CD4-positive, CD25-positive, alpha-beta regulatory T cell (primary cell): ENCODE measurements around the gene PLCL1. TPM values are rescaled to one million over a fixed set of nuclear protein-coding genes. Genes with fewer than 3 reads are reported as not detected.
"Not testable (repeated sequence)": the region's sequence is repeated elsewhere in the genome, so short reads cannot be mapped to it uniquely, and the experiment has no call there.

ENCODE experiments used
- ATAC-seq, 2 donors: fragments of 150-1000 bp; cut with Tn5 transposase; one replicate each; pipeline ENCODE4 v1.10.0; 2021; ENCODE audit warnings: low read depth in 2 of 2, moderate number of reproducible peaks in 2 of 2, moderate library complexity in 1 of 2
- DNase-seq, 3 donors: peaks; one replicate each; pipeline versions ENCODE4 v3.0.0 to v3.0.0-alpha.2; 2012 to 2022; ENCODE audit warnings: mixed read lengths in 1 of 3
- H3K27ac ChIP-seq: one replicate; pipeline ENCODE4 v1.7.0; 2013; ENCODE audit warnings: mild to moderate bottlenecking, low read length; ENCODE audit not compliant: insufficient read depth, poor library complexity, severe bottlenecking
- H3K27me3 ChIP-seq: one replicate; pipeline ENCODE4 v1.7.0; 2013; ENCODE audit warnings: low read length; ENCODE audit not compliant: control insufficient read depth, insufficient read depth
- H3K36me3 ChIP-seq: one replicate; pipeline ENCODE4 v1.7.0; 2013; ENCODE audit warnings: mild to moderate bottlenecking, low read length, moderate library complexity; ENCODE audit not compliant: control insufficient read depth, insufficient read depth
- H3K4me1 ChIP-seq: 2 replicates; pipeline ENCODE4 v1.7.0; 2013; ENCODE audit warnings: mild to moderate bottlenecking, low read length; ENCODE audit not compliant: insufficient read depth, control insufficient read depth, poor library complexity, severe bottlenecking
- H3K4me3 ChIP-seq: one replicate; pipeline ENCODE4 v1.7.0; 2013; ENCODE audit warnings: low read depth, mild to moderate bottlenecking, low read length, moderate library complexity
- H3K9me3 ChIP-seq, 2 experiments: 1 replicate in 1 of 2; 2 replicates in 1 of 2; pipeline ENCODE4 v1.7.0; 2013; ENCODE audit warnings: low read length in 2 of 2, mild to moderate bottlenecking in 1 of 2, moderate library complexity in 1 of 2; ENCODE audit not compliant: control insufficient read depth in 2 of 2
- H3K27ac Mint-ChIP-seq, 3 donors: one replicate each; pipeline ENCODE4 v1.8.0; 2020 to 2022; ENCODE audit warnings: mild to moderate bottlenecking in 3 of 3, mixed read lengths in 3 of 3, moderate library complexity in 2 of 3
- H3K27me3 Mint-ChIP-seq: one replicate; pipeline ENCODE4 v1.8.0; 2022; ENCODE audit warnings: mild to moderate bottlenecking, mixed read lengths
- H3K36me3 Mint-ChIP-seq: one replicate; pipeline ENCODE4 v1.8.0; 2020; ENCODE audit warnings: mixed read lengths
- H3K4me1 Mint-ChIP-seq, 4 donors: one replicate each; pipeline ENCODE4 v1.8.0; 2020 to 2022; ENCODE audit warnings: mixed read lengths in 4 of 4, mild to moderate bottlenecking in 1 of 4
- H3K4me3 Mint-ChIP-seq, 4 donors: one replicate each; pipeline ENCODE4 v1.8.0; 2020 to 2022; ENCODE audit warnings: mild to moderate bottlenecking in 4 of 4, mixed read lengths in 4 of 4, moderate library complexity in 3 of 4
- H3K9me3 Mint-ChIP-seq, 7 donors: one replicate each; pipeline ENCODE4 v1.8.0; 2020 to 2022; ENCODE audit warnings: mixed read lengths in 7 of 7, mild to moderate bottlenecking in 3 of 7, moderate library complexity in 2 of 7
- polyA plus RNA-seq, 4 donors: library from polyadenylated mRNA; unstranded; fragments of 300-500 nt; fragmentation: Illumina TruSeq; gene quantifications; one replicate each; pipeline ENCODE4 v1.2.3, GENCODE V29; 2021
- total RNA-seq: library from RNA; stranded (reverse); gene quantifications from one replicate; pipeline ENCODE4 v1.2.3, GENCODE V29; 2022

The PLCL1 gene
- total and polyA plus RNA-seq, 5 donors from 2014 or later = 17.3 to 37.8 (median 19.2) TPM

DNA sequence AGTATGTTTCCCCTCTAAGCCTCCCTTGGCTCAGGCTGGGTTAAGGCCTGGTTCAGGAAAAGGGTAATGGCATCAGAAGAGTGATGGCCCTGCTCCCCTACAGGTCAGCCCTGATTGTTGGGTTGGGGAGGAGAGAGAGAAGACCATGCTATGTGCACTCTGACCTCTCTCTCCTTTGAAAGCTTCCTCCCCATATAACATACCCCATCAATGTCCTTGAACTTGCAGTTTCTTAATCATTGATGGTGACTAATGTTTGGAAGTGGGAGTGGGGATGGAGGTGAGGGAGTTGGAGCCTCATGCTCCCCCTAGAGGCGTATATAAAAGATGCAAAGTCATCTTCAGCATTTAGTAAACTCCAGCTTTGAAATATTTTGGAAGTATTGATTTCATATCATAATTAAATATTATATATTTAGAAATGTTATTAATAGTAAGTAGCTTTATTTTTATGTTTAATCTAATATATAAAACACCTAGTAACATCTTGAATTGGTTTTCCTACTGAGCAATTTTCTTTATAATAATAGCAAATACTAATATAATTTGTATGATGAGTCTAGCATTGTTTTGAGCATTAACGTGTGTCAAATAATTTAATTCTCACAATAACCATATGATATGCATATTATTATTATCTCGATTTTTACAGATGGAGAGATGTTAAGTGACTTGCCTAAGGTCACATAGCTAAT, 8.8 kb downstream of the PLCL1 start:
- DNase-seq (peak in 1 of 3 donors; percentile 43), ATAC-seq (peak in 1 of 2 donors; percentile 17)
- no peak overlapping the region for H3K27ac Mint-ChIP-seq
- Histone ChIP-seq H3K27ac (no peak overlapping the region), H3K36me3 (peaks cover 4% of the 10 kb centered on the region), H3K4me1 (peaks cover 48% of the 10 kb centered on the region), H3K9me3 (no peaks in the 10 kb centered on the region), H3K27me3 (no peaks in the 10 kb centered on the region), H3K4me3 (no peak overlapping the region)
- no peaks in the 10 kb centered on the region for H3K27me3 Mint-ChIP-seq
- peaks cover 24 to 90% (median 60%) of the 10 kb centered on the region in 4 donors for H3K4me1 Mint-ChIP-seq
- peaks cover 5% of the 10 kb centered on the region for H3K36me3 Mint-ChIP-seq
- H3K4me3 Mint-ChIP-seq = no peak overlapping the region
- peaks cover 0 to 1% (median 0%) of the 10 kb centered on the region in 7 donors for H3K9me3 Mint-ChIP-seq

DNA sequence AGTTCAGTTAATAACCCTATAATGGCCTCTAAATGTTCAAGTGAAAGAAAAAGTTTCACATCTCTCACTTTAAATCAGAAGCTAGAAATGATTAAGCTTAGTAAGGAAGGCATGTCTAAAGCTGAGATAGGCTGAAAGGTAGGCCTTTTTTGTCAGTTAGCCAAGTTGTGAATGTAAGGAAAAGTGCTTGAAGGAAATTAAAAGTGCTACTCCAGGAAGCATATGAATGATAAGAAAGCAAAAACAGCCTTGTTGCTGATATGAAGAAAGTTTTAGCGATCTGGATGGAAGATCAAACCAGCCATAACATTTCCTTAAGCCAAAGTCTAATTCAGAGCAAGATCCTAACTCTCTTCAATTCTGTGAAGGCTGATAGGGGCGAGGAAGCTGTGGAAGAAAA, 10.1 kb downstream of the PLCL1 start:
- Histone ChIP-seq H3K27ac (peak overlapping the region; percentile 26), H3K36me3 (peaks cover 7% of the 10 kb centered on the region), H3K9me3 (no peaks in the 10 kb centered on the region), H3K4me1 (peaks cover 36% of the 10 kb centered on the region), H3K27me3 (no peaks in the 10 kb centered on the region), H3K4me3 (peak overlapping the region; percentile 60)
- Mint-ChIP-seq H3K4me1 (peaks cover 19 to 90% (median 59%) of the 10 kb centered on the region in 4 donors), H3K4me3 (peak overlapping the region; percentile 34 to 85 (median 72)), H3K9me3 (peaks cover 0 to 1% (median 0%) of the 10 kb centered on the region in 7 donors), H3K27ac (peak overlapping the region; percentile 53 to 88 (median 71)), H3K36me3 (peaks cover 15% of the 10 kb centered on the region), H3K27me3 (no peaks in the 10 kb centered on the region)
- DNase-seq (no peak), ATAC-seq (no peak)

DNA sequence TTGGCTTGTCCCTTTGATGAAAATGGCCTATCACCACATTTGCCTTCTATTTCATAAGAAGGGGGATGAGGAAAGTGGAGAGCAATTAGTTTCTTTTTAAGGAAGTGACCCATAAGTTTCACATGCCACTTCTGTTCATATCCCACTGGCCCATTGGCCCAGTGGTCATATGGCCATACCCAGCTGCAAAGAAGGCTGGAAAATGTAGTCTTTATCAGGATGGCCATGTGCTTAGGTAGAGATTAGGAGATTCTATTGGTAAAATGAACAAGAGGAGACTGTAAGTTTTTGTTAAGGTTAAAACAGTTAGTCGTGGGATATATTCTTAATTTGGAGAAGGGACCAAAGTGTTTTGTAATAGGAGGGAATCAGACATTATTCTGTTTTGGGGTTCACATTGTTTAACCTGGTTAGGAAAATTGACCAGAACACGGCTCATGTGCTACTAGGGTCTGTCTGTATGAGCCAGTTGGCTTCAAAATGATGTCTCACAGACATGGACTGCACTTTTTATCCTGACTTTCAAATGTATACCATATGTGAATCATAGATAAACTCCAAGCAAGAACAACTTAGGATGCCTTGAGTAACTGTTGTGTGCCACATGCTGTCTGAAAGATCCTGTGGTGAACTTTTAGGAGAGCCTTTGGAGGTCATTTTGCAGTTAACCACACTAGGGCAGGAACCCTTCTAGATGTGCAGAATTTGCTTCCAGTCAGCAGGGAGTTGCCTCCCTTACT, 17.3 kb downstream of the PLCL1 start:
- Mint-ChIP-seq H3K27ac (peak overlapping the region in 1 of 3 donors; percentile 32), H3K4me3 (no peak overlapping the region), H3K9me3 (no peaks in the 10 kb centered on the region), H3K27me3 (no peaks in the 10 kb centered on the region), H3K36me3 (peaks cover 25% of the 10 kb centered on the region), H3K4me1 (peaks cover 27 to 81% (median 41%) of the 10 kb centered on the region in 4 donors)
- Histone ChIP-seq H3K4me1 (no peaks in the 10 kb centered on the region), H3K27me3 (no peaks in the 10 kb centered on the region), H3K4me3 (no peak overlapping the region), H3K27ac (no peak overlapping the region), H3K9me3 (no peaks in the 10 kb centered on the region), H3K36me3 (peaks cover 16% of the 10 kb centered on the region)
- DNase-seq (no peak), ATAC-seq (no peak)

DNA sequence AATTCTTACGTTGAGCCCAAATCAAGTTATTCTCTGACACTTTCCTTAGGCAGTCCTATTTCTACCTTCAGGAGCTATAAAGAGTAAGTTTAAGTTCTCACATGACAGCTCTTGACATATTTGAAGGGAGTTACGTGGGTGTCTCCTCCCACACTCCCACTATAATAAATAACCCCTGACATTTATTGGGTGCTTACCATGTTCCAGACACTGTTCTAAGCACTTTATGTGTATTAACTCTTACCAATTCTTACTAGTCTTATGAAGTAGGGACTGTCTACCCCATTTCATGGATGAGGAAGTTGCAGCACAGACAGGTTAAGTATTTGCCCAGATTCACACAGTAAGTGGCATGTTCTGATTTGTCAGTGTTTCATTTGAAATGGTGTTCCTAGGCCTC, 17.9 kb downstream of the PLCL1 start:
- DNase-seq (no peak), ATAC-seq (no peak)
- Mint-ChIP-seq H3K27ac (peak overlapping the region in 1 of 3 donors; percentile 62), H3K4me3 (peak overlapping the region in 1 of 4 donors; percentile 10), H3K4me1 (peaks cover 33 to 80% (median 41%) of the 10 kb centered on the region in 4 donors), H3K36me3 (peaks cover 25% of the 10 kb centered on the region), H3K9me3 (no peaks in the 10 kb centered on the region), H3K27me3 (no peaks in the 10 kb centered on the region)
- H3K36me3 ChIP-seq = peaks cover 16% of the 10 kb centered on the region
- no peaks in the 10 kb centered on the region for H3K4me1 ChIP-seq
- H3K4me3 ChIP-seq = no peak overlapping the region
- no peaks in the 10 kb centered on the region for H3K27me3 ChIP-seq
- H3K27ac ChIP-seq = no peak overlapping the region
- H3K9me3 ChIP-seq = no peaks in the 10 kb centered on the region

DNA sequence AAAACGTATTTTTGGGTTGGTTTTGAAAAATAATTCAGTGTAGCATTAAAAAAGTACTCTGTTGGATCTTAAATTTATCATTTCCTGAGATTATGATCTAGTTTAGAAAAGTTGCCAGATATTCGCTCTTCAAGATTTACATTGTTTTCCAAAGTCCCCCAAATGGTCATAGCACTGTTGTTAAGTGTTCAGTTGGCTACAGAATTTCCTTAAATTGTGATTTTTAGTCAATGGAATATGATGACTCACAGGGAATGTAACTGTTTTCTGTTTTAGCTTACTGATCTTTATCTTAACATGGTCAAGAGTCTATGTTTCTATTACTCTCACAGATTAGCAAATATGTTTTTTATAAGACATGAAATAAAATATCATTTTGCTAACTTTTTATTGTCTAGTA, 23.2 kb downstream of the PLCL1 start:
- H3K9me3 ChIP-seq = no peaks in the 10 kb centered on the region
- ATAC-seq (no peak), DNase-seq (no peak)
- no peak overlapping the region for H3K4me3 ChIP-seq
- peaks cover 6% of the 10 kb centered on the region for H3K36me3 ChIP-seq
- peaks cover 25% of the 10 kb centered on the region for H3K36me3 Mint-ChIP-seq
- H3K27me3 Mint-ChIP-seq = no peaks in the 10 kb centered on the region
- no peak overlapping the region for H3K27ac ChIP-seq
- H3K4me1 ChIP-seq = no peaks in the 10 kb centered on the region
- peaks cover 11 to 41% (median 32%) of the 10 kb centered on the region in 4 donors for H3K4me1 Mint-ChIP-seq
- peaks cover 0 to 12% (median 3%) of the 10 kb centered on the region in 7 donors for H3K9me3 Mint-ChIP-seq
- no peak overlapping the region for H3K4me3 Mint-ChIP-seq
- peak overlapping the region in 1 of 3 donors; percentile 33 for H3K27ac Mint-ChIP-seq
- no peaks in the 10 kb centered on the region for H3K27me3 ChIP-seq

DNA sequence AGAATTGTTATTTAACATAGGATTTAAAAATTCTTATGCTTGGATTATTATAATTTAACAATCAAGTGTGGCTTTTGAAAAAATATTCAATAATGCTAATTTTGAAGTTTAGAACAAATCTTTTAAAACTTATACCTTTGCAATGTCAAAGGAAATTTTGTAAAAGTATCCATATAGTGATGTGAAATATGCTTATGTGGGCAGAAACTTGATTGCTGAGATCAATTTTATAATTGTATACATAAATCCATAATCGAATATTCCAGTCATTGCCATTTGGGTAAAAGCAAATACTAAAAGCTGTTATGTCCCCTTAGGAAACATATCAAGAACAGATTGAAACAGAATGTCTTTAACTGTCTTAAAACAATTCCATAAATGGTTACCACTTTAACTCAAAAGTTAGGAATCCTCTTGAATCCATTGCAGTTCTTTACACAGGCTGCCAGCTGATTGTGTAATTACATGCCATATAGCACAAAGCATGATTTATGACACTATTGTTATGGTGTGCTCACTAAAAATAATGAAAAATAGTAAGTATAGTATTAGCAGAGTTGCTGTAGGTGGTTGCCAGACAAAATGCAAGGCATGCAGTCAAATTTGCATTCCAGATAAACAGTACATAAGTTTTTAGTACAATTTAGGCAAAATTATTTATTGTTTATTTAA, 24.2 kb downstream of the PLCL1 start:
- Histone ChIP-seq H3K4me1 (no peaks in the 10 kb centered on the region), H3K4me3 (no peak overlapping the region), H3K36me3 (peaks cover 6% of the 10 kb centered on the region), H3K9me3 (no peaks in the 10 kb centered on the region), H3K27ac (no peak overlapping the region), H3K27me3 (no peaks in the 10 kb centered on the region)
- ATAC-seq (no peak), DNase-seq (no peak)
- peaks cover 28% of the 10 kb centered on the region for H3K36me3 Mint-ChIP-seq
- H3K4me3 Mint-ChIP-seq = no peak overlapping the region
- peaks cover 6 to 44% (median 28%) of the 10 kb centered on the region in 4 donors for H3K4me1 Mint-ChIP-seq
- H3K27ac Mint-ChIP-seq = no peak overlapping the region
- H3K27me3 Mint-ChIP-seq = no peaks in the 10 kb centered on the region
- peaks cover 0 to 12% (median 6%) of the 10 kb centered on the region in 7 donors for H3K9me3 Mint-ChIP-seq

DNA sequence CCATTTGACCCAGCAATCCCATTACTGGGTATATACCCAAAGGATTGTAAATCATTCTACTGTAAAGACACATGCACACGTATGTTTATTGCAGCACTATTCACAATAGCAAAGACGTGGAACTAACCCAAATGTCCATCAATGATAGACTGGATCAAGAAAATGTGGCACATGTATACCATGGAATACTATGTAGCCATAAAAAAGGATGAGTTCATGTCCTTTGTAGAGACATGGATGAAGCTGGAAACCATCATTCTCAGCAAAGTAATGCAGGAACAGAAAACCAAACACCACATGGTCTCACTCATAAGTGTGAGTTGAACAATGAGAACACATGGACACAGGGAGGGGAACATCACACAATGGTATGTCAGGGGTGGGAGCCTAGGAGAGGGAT, 30.4 kb downstream of the PLCL1 start:
- H3K9me3 Mint-ChIP-seq = peaks cover 0 to 12% (median 6%) of the 10 kb centered on the region in 7 donors
- H3K4me3 ChIP-seq, H3K27me3 Mint-ChIP-seq, H3K27ac ChIP-seq, H3K9me3 ChIP-seq, H3K36me3 ChIP-seq, DNase-seq, ATAC-seq, H3K27me3 ChIP-seq: not testable (repeated sequence)
- H3K4me1 Mint-ChIP-seq = peaks cover 32 to 61% (median 36%) of the 10 kb centered on the region in 4 donors
- H3K27ac Mint-ChIP-seq = peak overlapping the region in 2 of 3 donors; percentile 48 to 78
- H3K4me3 Mint-ChIP-seq = peak overlapping the region in 1 of 4 donors; percentile 3
- peaks cover 25% of the 10 kb centered on the region for H3K36me3 Mint-ChIP-seq
- peaks cover 32% of the 10 kb centered on the region for H3K4me1 ChIP-seq
